H1 (cell line): ENCODE data around the gene TBC1D4. TPM values are rescaled to one million over a fixed set of nuclear protein-coding genes. Genes with fewer than 3 reads are reported as not detected.

Experiments
- CTCF ChIA-PET: fragments of 300-600 bp; sonication (Branson Sonifier 250); formaldehyde crosslinking; loops from one replicate; lab custom pipeline; 2021; ENCODE audit not compliant: partially characterized antibody; lab: Charles Lee
- POLR2A ChIA-PET: fragments of 300-600 bp; sonication (Branson Sonifier 250); formaldehyde crosslinking; loops from one replicate; lab custom pipeline; 2021; ENCODE audit warnings: inconsistent platforms; ENCODE audit not compliant: partially characterized antibody; lab: Charles Lee
- DNase-seq, 2 experiments: peaks; one replicate each; pipeline versions ENCODE4 v3.0.0 to v3.0.0-alpha.2; 2010 to 2022; ENCODE audit warnings: low spot score in 2 of 2, low read depth in 1 of 2, mixed read lengths in 1 of 2
- FAIRE-seq: peaks from 2 replicates; lab custom pipeline; 2011; peaks lifted over from hg19 to GRCh38; lab: Jason Lieb, UNC
- H2AFZ ChIP-seq: 2 replicates; pipeline ENCODE4 v1.8.1; 2012; ENCODE audit warnings: low read length, inconsistent platforms
- H2AK5ac ChIP-seq: 2 replicates; pipeline ENCODE4 v1.6.1; 2013; ENCODE audit warnings: low read depth, low read length
- H2BK120ac ChIP-seq: replicated peaks from 2 replicates; pipeline ENCODE3; 2013; ENCODE audit warnings: low read depth, low read length, inconsistent platforms
- H2BK12ac ChIP-seq: 2 replicates; pipeline ENCODE4 v1.6.1; 2013; ENCODE audit warnings: low read depth, low read length
- H2BK15ac ChIP-seq: 2 replicates; pipeline ENCODE4 v1.6.1; 2013; ENCODE audit warnings: low read length
- H2BK20ac ChIP-seq: 2 replicates; pipeline ENCODE4 v1.6.1; 2013; ENCODE audit warnings: low read length
- H2BK5ac ChIP-seq: 2 replicates; pipeline ENCODE4 v1.6.1; 2013; ENCODE audit warnings: low read depth, low read length
- H3K14ac ChIP-seq: 2 replicates; pipeline ENCODE4 v1.6.1; 2013; ENCODE audit warnings: inconsistent platforms; ENCODE audit not compliant: insufficient read length
- H3K18ac ChIP-seq: 2 replicates; pipeline ENCODE4 v1.6.1; 2013; ENCODE audit warnings: low read length; ENCODE audit errors: extremely low read depth
- H3K23ac ChIP-seq: 2 replicates; pipeline ENCODE4 v1.6.1; 2013; ENCODE audit warnings: inconsistent platforms; ENCODE audit not compliant: insufficient read length
- H3K23me2 ChIP-seq: 2 replicates; pipeline ENCODE4 v1.6.1; 2013; ENCODE audit warnings: low read depth, low read length
- H3K27ac ChIP-seq: 2 replicates; pipeline ENCODE4 v1.6.1; 2011; ENCODE audit warnings: low read depth, low read length, inconsistent platforms
- H3K27me3 ChIP-seq, 4 experiments: replicated peaks in 1 of 4; 1 replicate in 1 of 4; 2 replicates in 3 of 4; pipeline versions ENCODE4 v1.6.1 to v1.8.1; 2011 to 2013; ENCODE audit warnings: low read length in 3 of 4, mild to moderate bottlenecking in 3 of 4, inconsistent platforms in 2 of 4, mixed read lengths in 2 of 4, moderate library complexity in 1 of 4; ENCODE audit not compliant: control insufficient read depth in 3 of 4, insufficient read depth in 3 of 4; ENCODE audit errors: extremely low read depth in 1 of 4
- H3K36me3 ChIP-seq, 4 experiments: 2 replicates each; pipeline versions ENCODE4 v1.6.1 to v1.8.1; 2011 to 2013; ENCODE audit warnings: mild to moderate bottlenecking in 4 of 4, low read length in 3 of 4, moderate library complexity in 2 of 4, control low read depth in 1 of 4, inconsistent platforms in 1 of 4; ENCODE audit not compliant: insufficient read depth in 4 of 4, control insufficient read depth in 2 of 4
- H3K4ac ChIP-seq: replicated peaks from 2 replicates; pipeline ENCODE3; 2013; ENCODE audit warnings: low read length, low read depth, mixed read lengths, inconsistent platforms; ENCODE audit not compliant: insufficient read length
- H3K4me1 ChIP-seq, 4 experiments: replicated peaks in 1 of 4; 1 replicate in 1 of 4; 2 replicates in 3 of 4; pipeline versions ENCODE4 v1.6.1 to v1.8.1; 2011 to 2013; ENCODE audit warnings: low read length in 3 of 4, inconsistent platforms in 2 of 4, mixed read lengths in 1 of 4; ENCODE audit not compliant: insufficient read depth in 4 of 4, control insufficient read depth in 3 of 4
- H3K4me2 ChIP-seq, 2 experiments: 2 replicates each; pipeline versions ENCODE4 v1.6.1 to v1.8.1; 2011 to 2013; ENCODE audit warnings: low read depth in 2 of 2, low read length in 2 of 2, control low read depth in 1 of 2, inconsistent platforms in 1 of 2, mild to moderate bottlenecking in 1 of 2; ENCODE audit not compliant: insufficient read depth in 1 of 2
- H3K4me3 ChIP-seq, 4 experiments: fragments of 200-600, 300-600 bp in 1 of 4; sonication (generic), shearing (Covaris generic), sonication (Bioruptor Twin) in 1 of 4; 2 replicates each; pipeline versions ENCODE4 v1.5.1 to v1.8.1; 2011 to 2016; ENCODE audit warnings: low read length in 4 of 4, low read depth in 3 of 4, control low read depth in 2 of 4, inconsistent platforms in 2 of 4, mild to moderate bottlenecking in 2 of 4, mixed read lengths in 1 of 4, moderate library complexity in 1 of 4; ENCODE audit not compliant: insufficient read depth in 2 of 4; ENCODE audit errors: extremely low read depth in 1 of 4
- H3K56ac ChIP-seq: replicated peaks from 2 replicates; pipeline ENCODE3; 2013; ENCODE audit warnings: low read depth, mild to moderate bottlenecking, mixed read lengths, low read length, inconsistent platforms; ENCODE audit not compliant: insufficient read length
- H3K79me1 ChIP-seq: 2 replicates; pipeline ENCODE4 v1.6.1; 2013; ENCODE audit warnings: low read depth, low read length, control low read depth
- H3K79me2 ChIP-seq, 2 experiments: 2 replicates each; pipeline versions ENCODE4 v1.6.1 to v1.8.1; 2012 to 2013; ENCODE audit warnings: low read length in 2 of 2, mild to moderate bottlenecking in 2 of 2, inconsistent platforms in 1 of 2; ENCODE audit not compliant: insufficient read depth in 2 of 2, control insufficient read depth in 1 of 2
- H3K9ac ChIP-seq, 4 experiments: replicated peaks in 1 of 4; 1 replicate in 1 of 4; 2 replicates in 3 of 4; pipeline versions ENCODE4 v1.6.1 to v1.8.1; 2011 to 2013; ENCODE audit warnings: low read depth in 3 of 4, low read length in 3 of 4, control low read depth in 2 of 4, mild to moderate bottlenecking in 2 of 4, moderate library complexity in 2 of 4, inconsistent platforms in 1 of 4; ENCODE audit errors: extremely low read depth in 1 of 4
- H3K9me3 ChIP-seq, 2 experiments: 2 replicates each; pipeline versions ENCODE4 v1.6.1 to v1.8.1; 2012 to 2013; ENCODE audit warnings: mild to moderate bottlenecking in 2 of 2, moderate library complexity in 2 of 2, control low read depth in 1 of 2, inconsistent platforms in 1 of 2, low read depth in 1 of 2, low read length in 1 of 2, mixed read lengths in 1 of 2; ENCODE audit not compliant: insufficient read depth in 2 of 2
- H4K20me1 ChIP-seq, 2 experiments: replicated peaks in 1 of 2; 2 replicates each; pipeline versions ENCODE3 to v1.8.1; 2011 to 2013; ENCODE audit warnings: inconsistent platforms in 2 of 2, low read length in 2 of 2, mild to moderate bottlenecking in 1 of 2; ENCODE audit not compliant: insufficient read depth in 2 of 2, control insufficient read depth in 1 of 2
- H4K5ac ChIP-seq: 2 replicates; pipeline ENCODE4 v1.6.1; 2013; ENCODE audit warnings: low read length, low read depth, mixed read lengths, inconsistent platforms; ENCODE audit not compliant: insufficient read length
- H4K8ac ChIP-seq: 2 replicates; pipeline ENCODE4 v1.8.0; 2013; ENCODE audit warnings: mild to moderate bottlenecking, moderate library complexity, low read length, inconsistent platforms; ENCODE audit not compliant: insufficient read depth; ENCODE audit errors: extremely low read depth
- H4K91ac ChIP-seq: replicated peaks from 2 replicates; pipeline ENCODE3; 2013; ENCODE audit warnings: low read length, mixed read lengths, inconsistent platforms; ENCODE audit not compliant: insufficient read length
- EP300 ChIP-seq, 2 experiments: IDR thresholded peaks; 1 replicate in 1 of 2; 2 replicates in 1 of 2; pipeline ENCODE4 v1.6.1; 2011 to 2012; ENCODE audit warnings: low read depth in 2 of 2, low read length in 2 of 2, mild to moderate bottlenecking in 2 of 2, borderline replicate concordance in 1 of 2, inconsistent platforms in 1 of 2, moderate library complexity in 1 of 2
- POLR2A ChIP-seq, 2 experiments: IDR thresholded peaks; 1 replicate in 1 of 2; 2 replicates in 1 of 2; pipeline ENCODE4 v1.6.1; 2011; ENCODE audit warnings: low read depth in 2 of 2, low read length in 2 of 2, mild to moderate bottlenecking in 2 of 2; ENCODE audit errors: control extremely low read depth in 1 of 2
- POLR2AphosphoS5 ChIP-seq: IDR thresholded peaks from 2 replicates; pipeline ENCODE4 v1.6.1; 2011; ENCODE audit warnings: low read depth, low read length
- RAD21 ChIP-seq, 2 experiments: IDR thresholded peaks in 1 of 2; conservative IDR thresholded peaks in 1 of 2; 2 replicates each; pipeline ENCODE4 v1.6.1; 2011; ENCODE audit warnings: low read depth in 2 of 2, low read length in 2 of 2, improper control_type of control experiment in 1 of 2, inconsistent platforms in 1 of 2, mild to moderate bottlenecking in 1 of 2, moderate library complexity in 1 of 2
- TCF12 ChIP-seq: IDR thresholded peaks from 2 replicates; pipeline ENCODE4 v1.6.1; 2011; ENCODE audit warnings: low read depth, mild to moderate bottlenecking, low read length
- polyA plus RNA-seq, 7 experiments: library from polyadenylated mRNA; depleted of rRNA in 3 of 7; stranded (reverse) in 5 of 7; unstranded in 2 of 7; fragments of >200 nt in 5 of 7; fragments of 200-250 nt in 2 of 7; gene quantifications; 1 replicate in 5 of 7; 2 replicates in 1 of 7; 4 replicates in 1 of 7; pipeline versions ENCODE4 v1.2.1 to v1.2.3, GENCODE V29; 2011 to 2013; ENCODE audit warnings: missing spikeins in 2 of 7, mixed read lengths in 2 of 7
- total RNA-seq: library from RNA; stranded (reverse); fragmentation: NEBNext Ultra II Directional; extraction: Animal tissue kit (Norgen Biotek cat#: 25700); gene quantifications from 2 replicates; pipeline ENCODE4 v1.2.1, GENCODE V29; 2021

TBC1D4 gene
- total and polyA plus RNA-seq, 2 of the 8 experiments (the other 6 are each of a cell fraction or from before 2014, with no cell fraction given): 16.7 to 39.0 TPM

- Histone ChIP-seq H2BK15ac (no peak overlapping the region), H2AK5ac (no peak overlapping the region), H2AFZ (no peak overlapping the region), H2BK12ac (no peak overlapping the region), H3K23me2 (no peaks in the 10 kb centered on the region), H4K20me1 (no peaks in the 10 kb centered on the region), H3K79me1 (no peaks in the 10 kb centered on the region), H4K91ac (no peak overlapping the region), H2BK120ac (no peak overlapping the region), H3K4me1 (peaks cover 0 to 5% (median 2%) of the 10 kb centered on the region in 4 experiments; a peak in 5 of 7 replicates), H3K14ac (no peak overlapping the region), H3K9me3 (no peaks in the 10 kb centered on the region), H4K8ac (no peak overlapping the region), H3K4me2 (no peak overlapping the region), H3K18ac (no peak overlapping the region), H3K36me3 (no peaks in the 10 kb centered on the region), H3K56ac (no peak overlapping the region), H2BK20ac (no peak overlapping the region), H3K23ac (no peak overlapping the region), H3K27ac (no peak overlapping the region), H3K79me2 (peaks cover 0 to 2% of the 10 kb centered on the region in 2 experiments; a peak in 1 of 4 replicates), H4K5ac (no peak overlapping the region), H3K4me3 (no peak overlapping the region), H3K9ac (no peak overlapping the region), H2BK5ac (no peak overlapping the region), H3K27me3 (no peaks in the 10 kb centered on the region), H3K4ac (no peak overlapping the region)
- DNase-seq (no peak), FAIRE-seq (no peak)
- no peak for TF ChIP-seq TCF12
- no peak for TF ChIP-seq POLR2A (IDR thresholded peaks at IDR 0.05; ENCODE audit: control extremely low read depth in 1 of 2, low read depth in 2 of 2, low read length in 2 of 2)
- TF ChIP-seq POLR2AphosphoS5: no peak
- TF ChIP-seq RAD21 (IDR thresholded peaks at IDR 0.05 in 1 of 2, conservative IDR thresholded peaks at IDR 0.05 in 1 of 2; ENCODE audit: low read depth in 2 of 2, low read length in 2 of 2): no peak
- no peak for TF ChIP-seq EP300 (IDR thresholded peaks at IDR 0.05; ENCODE audit: borderline replicate concordance in 1 of 2, low read depth in 2 of 2, low read length in 2 of 2)
- ChIA-PET POLR2A (no interaction called here), CTCF (interaction anchor here (0.9 to 6.6 kb wide), 14 partner anchors 8 to 111 kb away, joined by 3 to 46 read pairs (median 4); partner anchors contain the start of gene TBC1D4)
Measured at GRCh38 chr13:75371203-75371602, 110.8 kb downstream of the TBC1D4 start.
